Measurements from ENCODE around the gene NPPB. TPM values are rescaled to one million over a fixed set of nuclear protein-coding genes. Genes with fewer than 3 reads are reported as not detected.

The NPPB gene
- total RNA-seq, 1 experiment from 2014 or later = not detected

GRCh38 chr1:11869104-11869503, 10.4 kb upstream of the NPPB start (continued):
- no peak for TF ChIP-seq AR (CRISPR knock-in tag; IDR thresholded peaks at IDR 0.05)
- no peak for TF ChIP-seq SMAD3 (CRISPR knock-in tag; IDR thresholded peaks at IDR 0.05; ENCODE audit: borderline replicate concordance)
- TF ChIP-seq ZNF281 (CRISPR knock-in tag; IDR thresholded peaks at IDR 0.05) = no peak
- no peak for TF ChIP-seq NR2C2 (CRISPR knock-in tag; IDR thresholded peaks at IDR 0.05)
- TF ChIP-seq MYBL2 (CRISPR knock-in tag; IDR thresholded peaks at IDR 0.05) = no peak
- TF ChIP-seq ZNF263 (CRISPR knock-in tag; IDR thresholded peaks at IDR 0.05; ENCODE audit: low read depth) = no peak
- TF ChIP-seq ZNF512 (CRISPR knock-in tag; IDR thresholded peaks at IDR 0.05; ENCODE audit: borderline replicate concordance) = no peak

GRCh38 chr1:11868331-11868980, 9.7 kb upstream of the NPPB start:
- no peaks in the 10 kb centered on the region for H3K36me3 Mint-ChIP-seq
- POLR2A ChIA-PET = no interaction called here
- CTCF ChIA-PET = interaction anchor here (1.2 to 1.4 kb wide), 3 partner anchors 30 to 99 kb away, joined by 3 to 7 read pairs (median 3); no protein-coding TSS in a partner anchor

More at GRCh38 chr1:11868331-11868980, 9.7 kb upstream of the NPPB start:
- no peak for ATAC-seq
- TF ChIP-seq PRDM15 (CRISPR knock-in tag; IDR thresholded peaks at IDR 0.05) (no peak), ZNF512 (CRISPR knock-in tag; IDR thresholded peaks at IDR 0.05; ENCODE audit: borderline replicate concordance) (no peak), ESRRA (CRISPR knock-in tag; IDR thresholded peaks at IDR 0.05; ENCODE audit: borderline replicate concordance) (no peak), OVOL2 (CRISPR knock-in tag; IDR thresholded peaks at IDR 0.05; ENCODE audit: borderline replicate concordance) (no peak), NFE2L1 (CRISPR knock-in tag; IDR thresholded peaks at IDR 0.05) (no peak), NR2C2 (CRISPR knock-in tag; IDR thresholded peaks at IDR 0.05) (no peak), E2F1 (CRISPR knock-in tag; IDR thresholded peaks at IDR 0.05) (no peak), ZNF423 (CRISPR knock-in tag; IDR thresholded peaks at IDR 0.05) (no peak)
- H3K9me3 Mint-ChIP-seq = no peaks in the 10 kb centered on the region
- H3K4me3 Mint-ChIP-seq = no peak overlapping the region
- DNase-seq (ENCODE audit: low spot score) = no peak
- H3K27me3 Mint-ChIP-seq (ENCODE audit: low read depth) = no peaks in the 10 kb centered on the region; the same call in 1 of the 2 replicates
- H3K27ac Mint-ChIP-seq = no peak overlapping the region
- no peaks in the 10 kb centered on the region for H3K4me1 Mint-ChIP-seq

Measured in WTC11 (cell line).